D341Med (cell line): ENCODE measurements around the gene GIPR.
"Not testable (repeated sequence)": the region's sequence is repeated elsewhere in the genome, so short reads cannot be mapped to it uniquely, and the experiment has no call there.

Experiments used
- DNase-seq: peaks from one replicate; pipeline ENCODE4 v3.0.0; 2012; ENCODE audit warnings: low spot score

GIPR gene

DNA sequence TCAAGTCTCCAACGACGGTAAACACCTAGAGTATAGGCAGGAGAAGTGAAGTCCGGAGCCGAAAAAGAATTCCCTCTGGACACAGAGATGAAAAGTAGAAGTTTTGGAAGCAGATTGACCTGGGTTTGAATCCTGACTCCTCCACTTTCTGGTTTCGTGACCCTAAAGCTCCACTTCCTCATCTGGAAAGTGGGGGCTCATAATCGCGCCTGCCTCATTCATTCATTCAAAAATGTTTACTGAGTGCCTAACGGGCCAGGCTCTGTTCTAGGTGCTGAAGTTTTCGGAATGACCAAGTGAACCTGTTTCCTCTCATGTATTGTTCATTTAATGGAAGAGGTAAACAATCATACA lies 21.7 kb upstream of the GIPR start:
- no peak for DNase-seq

DNA sequence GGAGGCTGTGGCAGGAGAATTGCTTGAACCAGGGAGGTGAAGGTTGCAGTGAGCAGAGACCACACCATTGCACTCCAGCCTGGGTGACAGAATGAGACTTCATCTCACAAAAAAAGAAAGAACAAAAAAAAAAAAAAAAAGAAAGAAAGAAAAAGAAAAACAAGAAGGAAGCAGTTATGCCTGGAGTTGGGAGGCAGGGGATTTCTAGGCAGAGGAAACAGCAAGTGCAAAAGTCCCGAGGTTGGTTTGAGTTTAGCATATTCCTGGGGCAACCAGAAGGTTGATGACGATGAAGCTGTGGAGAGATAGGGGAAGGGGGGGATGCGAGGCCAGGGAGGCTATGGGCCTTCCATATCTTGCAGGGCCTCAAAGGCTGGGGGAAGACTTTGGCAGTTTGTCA lies 17.3 kb upstream of the GIPR start:
- no peak for DNase-seq

DNA sequence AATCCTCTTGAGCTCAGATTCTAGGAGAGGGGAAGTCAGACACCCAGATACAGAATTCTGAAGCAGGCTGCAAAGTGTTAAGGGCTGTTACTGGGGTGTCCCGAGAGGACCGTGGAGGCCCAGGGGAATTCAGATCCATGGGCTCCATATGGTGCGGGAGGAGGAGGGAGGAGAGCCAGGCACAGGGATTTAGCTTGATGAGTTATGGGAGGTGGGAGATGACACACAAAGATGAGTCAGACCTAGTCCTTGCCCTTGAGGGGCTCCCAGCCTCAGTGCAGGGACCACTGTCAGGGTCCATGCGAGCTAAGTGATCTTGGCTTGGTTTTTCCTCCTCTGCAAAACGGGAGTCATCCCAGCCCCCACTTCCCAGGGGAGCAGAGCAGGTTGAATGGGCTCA lies 14.4 kb upstream of the GIPR start:
- DNase-seq = peak; percentile 85

DNA sequence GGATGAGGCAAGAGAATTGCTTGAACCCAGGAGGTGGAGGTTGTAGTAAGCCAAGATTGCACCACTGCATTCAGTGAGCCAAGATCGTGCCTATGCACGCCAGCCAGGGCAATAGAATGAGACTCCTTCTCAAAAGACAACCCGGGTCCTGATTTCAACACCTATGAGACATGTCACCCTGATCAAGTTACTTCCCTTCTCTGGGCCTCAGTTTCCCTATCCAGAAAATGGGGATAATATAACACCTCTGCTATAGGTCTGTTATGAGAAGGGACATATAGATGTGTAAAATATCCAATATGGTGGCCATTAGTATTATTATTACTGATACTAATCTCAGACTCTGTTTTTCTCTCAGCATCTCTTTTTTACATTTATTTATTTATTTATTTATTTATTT lies 12.9 kb upstream of the GIPR start:
- DNase-seq = no peak

DNA sequence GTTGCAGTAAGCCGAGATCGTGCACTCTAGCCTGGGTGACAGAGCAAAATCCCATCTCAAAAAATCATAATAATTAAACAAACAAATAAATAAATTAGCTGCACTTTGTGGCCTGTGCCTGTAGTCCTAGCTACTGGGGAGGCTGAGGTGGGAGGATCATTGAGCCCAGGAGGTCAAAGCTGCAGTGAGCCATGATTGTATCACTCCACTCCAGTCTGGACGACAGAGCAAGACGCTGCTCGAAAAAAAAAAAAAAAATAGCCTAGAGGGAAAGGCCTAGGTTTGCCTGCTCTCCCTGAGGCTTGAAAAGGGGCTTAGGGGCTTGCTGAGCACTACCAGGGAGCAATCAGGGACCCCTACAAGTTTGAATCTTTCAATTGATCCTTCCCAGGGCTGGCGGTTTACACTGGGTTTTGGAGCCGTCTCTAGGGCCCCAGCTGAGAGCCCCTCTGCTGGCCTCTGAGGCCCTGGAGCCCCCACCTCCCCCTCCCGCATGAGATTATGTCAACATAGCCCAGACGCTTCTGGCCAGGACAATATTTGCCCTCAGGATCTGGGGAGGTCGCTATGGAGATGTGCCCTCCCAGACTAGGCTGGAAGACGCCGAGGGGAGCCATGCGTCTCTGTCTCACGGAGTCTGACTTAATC lies 10.4 kb upstream of the GIPR start:
- peak; percentile 75 for DNase-seq

DNA sequence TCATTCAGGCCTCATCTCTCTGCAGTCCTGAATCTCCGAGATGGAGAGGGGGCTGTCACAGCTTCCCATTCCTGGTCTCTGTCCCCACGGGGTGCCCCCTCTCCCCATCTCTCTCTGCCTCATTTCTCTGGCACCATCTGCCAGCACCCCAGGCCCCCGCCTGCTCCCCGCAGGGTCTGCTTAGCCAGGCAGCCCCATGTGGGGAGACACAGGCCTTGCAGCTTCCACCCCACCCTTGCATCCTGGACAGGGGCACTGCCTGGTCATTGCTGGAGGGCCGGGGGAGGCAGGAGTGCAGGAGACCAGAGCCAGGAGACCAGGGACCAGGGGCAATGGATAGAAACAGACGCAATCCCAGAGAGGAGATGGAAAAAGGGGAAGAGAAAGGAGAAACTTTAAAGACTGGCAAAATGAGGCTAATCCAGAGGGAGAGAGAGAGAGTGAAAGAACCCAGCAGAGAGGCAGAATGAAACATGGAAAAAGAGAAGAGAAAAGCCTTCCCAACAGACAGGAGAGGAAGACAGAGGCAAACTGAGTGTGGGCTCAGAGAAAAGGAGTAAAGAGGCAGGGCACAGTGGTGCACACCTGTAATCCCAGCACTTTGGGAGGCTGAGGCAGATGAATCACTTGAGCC lies 8.8 kb upstream of the GIPR start:
- DNase-seq = peak; percentile 27

DNA sequence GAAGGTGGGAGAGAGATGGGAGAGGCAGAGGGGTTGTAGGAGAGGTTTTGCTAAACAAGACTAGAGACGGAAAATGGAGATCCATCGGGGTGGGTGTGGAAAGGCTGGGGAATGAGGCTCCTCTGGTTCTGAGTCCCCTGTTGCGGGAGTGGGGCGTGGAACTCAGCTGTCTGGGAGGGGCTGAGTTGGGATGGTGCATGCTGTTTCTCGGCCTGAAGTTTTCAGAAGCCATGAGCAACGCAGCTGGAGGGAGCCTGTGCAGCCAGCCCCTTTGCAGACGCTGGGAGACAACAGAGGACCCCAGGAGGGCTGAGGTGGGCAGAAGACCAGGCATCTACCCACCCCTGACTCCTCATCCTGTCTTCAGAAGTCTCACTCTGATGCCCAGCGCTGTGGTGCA lies 7.4 kb upstream of the GIPR start:
- peak; percentile 27 for DNase-seq

DNA sequence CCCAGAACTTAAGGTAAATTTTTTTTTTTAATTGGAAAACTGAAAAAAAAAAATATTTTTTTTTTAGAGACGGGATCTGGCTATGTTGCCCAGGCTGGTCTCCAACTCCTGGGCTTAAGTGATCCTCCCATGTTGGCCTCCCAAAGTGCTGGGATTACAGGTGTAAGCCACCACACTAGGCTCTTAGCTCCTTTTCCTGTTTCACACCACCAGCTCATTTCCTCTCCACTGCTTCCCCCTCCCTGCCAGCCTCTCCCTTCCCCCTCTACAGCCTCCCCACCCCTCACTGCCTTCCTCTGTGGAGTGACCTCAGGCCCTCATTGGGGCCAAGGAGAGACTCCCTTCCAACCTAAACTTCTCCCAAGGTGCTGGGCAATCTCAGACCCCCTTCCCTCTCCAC lies 4.2 kb upstream of the GIPR start:
- no peak for DNase-seq

DNA sequence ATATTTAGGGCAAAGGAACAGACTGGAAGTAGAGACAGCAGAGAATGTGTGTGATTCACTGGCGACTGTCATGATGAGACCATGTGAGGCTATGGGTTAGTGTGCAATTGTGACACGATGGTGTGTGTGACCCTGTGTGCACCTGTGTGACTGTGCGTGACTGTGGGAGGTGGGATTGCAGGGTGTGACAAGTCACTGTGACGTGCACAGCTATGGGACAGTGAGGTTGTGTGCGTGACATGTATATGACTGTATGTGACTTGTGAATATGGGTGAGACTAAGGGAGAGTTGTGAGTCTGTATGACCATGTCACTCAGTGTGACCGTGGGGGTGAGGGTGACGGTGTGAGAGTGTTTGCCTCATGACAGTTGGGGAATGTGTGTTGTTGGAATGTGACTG lies 3.4 kb upstream of the GIPR start:
- no peak for DNase-seq

DNA sequence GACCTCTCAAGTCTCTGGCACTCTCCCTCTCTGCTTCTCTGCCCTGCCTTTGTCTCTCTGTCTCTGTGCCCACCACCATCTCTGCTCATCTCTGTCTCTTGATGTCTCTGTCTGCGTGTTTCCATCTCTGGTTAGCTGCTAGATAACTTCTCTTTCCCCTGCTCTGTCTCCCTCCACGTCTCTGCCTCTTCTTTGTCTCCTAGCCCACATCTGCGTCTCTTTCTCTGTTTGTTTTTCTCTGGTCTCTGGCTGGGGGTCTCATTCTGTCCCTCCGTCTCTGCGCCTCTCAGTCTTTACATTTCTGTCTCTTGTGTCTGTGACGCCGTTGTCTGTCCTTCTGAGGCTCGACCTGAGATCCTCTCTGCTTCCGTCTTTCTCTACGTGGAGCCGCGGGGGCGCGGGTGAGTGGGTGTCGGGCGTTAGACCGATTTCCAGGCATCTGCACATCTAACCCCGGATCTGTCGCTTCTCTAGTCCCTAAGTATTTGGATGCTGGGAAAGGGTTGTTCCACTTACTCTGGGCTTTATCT lies 386 bp downstream of the GIPR start:
- DNase-seq = no peak

DNA sequence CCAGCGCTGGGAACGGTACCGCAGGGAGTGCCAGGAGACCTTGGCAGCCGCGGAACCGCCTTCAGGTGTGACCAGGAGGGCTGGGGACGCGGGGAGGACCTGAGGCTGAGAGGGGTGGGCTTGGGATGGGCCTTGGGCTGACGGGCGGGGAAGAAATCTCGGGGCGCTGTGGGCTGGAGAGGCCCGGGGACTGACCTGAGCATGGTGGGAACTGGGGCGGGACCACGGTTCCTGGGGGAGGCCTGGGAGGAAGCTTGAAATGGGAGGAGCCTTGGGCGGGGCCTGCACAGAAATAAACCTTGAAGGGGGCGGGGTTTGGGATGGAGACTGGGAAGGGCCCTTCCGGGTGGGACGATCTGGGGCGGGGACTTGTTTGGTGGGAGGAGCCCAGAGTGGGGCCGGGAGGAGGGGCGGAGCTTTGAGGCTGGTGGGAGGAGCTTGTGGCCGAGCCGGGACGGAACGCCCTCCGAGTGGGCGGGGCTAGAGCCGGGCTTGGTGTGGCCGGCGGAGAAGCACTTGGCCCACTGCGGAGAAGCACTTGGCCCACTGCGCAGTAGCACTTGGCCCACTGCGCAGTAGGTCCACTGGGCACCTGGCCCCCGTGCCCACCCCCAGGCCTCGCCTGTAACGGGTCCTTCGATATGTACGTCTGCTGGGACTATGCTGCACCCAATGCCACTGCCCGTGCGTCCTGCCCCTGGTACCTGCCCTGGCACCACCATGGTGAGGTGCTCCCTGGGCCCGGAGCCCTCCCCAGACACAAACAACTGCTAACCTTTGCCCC lies 2.8 kb downstream of the GIPR start:
- peak; percentile 94 for DNase-seq

DNA sequence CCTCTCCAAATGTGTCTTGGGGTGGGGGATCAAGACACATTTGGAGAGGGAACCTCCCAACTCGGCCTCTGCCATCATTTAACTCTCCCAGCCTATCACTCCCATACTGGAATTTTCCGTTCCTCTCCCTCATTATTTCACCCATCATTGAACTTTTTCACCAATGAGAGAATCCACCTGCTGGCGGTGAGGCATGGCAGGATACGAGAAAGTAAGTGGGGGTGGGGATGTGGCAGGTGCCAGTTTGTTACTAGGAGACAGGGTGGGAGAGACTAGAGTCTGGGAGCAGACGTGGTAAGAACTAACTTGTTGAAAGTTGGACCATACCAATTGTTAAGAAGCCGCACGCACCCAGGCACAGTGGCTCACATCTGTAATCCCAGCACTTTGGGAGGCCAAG lies 6.9 kb downstream of the GIPR start:
- DNase-seq = no peak

DNA sequence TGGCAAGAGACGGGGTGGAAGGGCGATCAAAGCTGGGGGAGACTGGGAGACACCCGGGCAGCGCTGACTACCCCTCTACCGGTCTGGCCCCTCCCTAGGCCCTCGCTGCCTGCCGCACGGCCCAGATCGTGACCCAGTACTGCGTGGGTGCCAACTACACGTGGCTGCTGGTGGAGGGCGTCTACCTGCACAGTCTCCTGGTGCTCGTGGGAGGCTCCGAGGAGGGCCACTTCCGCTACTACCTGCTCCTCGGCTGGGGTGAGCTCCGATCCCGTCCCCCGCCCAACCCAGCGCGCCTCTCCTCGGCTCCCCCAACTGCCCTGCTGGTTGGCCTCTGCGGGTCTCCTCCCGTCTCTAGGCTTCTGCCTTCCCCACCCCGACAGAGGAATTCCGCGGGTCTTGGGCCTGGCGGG lies 8.8 kb downstream of the GIPR start:
- DNase-seq = no peak

DNA sequence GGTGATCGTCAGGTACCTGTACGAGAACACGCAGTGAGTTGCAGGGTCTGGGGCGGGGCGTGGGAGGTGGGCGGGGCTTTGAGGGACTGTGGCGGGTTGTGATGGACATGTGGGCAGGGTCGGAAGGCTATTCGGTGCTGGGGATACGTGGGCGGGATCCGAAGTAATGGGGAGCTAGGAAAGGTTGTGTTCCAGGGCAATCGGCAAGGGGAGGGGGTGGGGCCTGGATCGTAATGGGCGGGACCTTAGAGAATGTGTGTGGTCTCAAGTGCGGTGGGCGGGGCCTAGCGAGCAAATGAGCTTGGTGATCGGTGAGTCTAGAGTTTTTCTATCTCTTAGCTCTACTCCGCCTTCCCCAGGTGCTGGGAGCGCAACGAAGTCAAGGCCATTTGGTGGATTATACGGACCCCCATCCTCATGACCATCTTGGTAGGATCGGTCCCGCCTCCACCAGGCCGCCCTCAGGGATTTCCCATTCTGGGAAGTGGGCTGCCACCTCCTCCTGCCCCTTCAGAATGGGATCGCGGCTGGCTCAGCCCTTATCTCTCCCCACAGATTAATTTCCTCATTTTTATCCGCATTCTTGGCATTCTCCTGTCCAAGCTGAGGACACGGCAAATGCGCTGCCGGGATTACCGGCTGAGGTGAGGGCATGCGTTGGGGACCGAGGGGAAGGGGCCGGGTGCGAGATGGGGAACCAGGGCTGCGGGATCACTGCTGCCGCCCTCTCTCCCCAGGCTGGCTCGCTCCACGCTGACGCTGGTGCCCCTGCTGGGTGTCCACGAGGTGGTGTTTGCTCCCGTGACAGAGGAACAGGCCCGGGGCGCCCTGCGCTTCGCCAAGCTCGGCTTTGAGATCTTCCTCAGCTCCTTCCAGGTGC lies 9.6 kb downstream of the GIPR start:
- no peak for DNase-seq

DNA sequence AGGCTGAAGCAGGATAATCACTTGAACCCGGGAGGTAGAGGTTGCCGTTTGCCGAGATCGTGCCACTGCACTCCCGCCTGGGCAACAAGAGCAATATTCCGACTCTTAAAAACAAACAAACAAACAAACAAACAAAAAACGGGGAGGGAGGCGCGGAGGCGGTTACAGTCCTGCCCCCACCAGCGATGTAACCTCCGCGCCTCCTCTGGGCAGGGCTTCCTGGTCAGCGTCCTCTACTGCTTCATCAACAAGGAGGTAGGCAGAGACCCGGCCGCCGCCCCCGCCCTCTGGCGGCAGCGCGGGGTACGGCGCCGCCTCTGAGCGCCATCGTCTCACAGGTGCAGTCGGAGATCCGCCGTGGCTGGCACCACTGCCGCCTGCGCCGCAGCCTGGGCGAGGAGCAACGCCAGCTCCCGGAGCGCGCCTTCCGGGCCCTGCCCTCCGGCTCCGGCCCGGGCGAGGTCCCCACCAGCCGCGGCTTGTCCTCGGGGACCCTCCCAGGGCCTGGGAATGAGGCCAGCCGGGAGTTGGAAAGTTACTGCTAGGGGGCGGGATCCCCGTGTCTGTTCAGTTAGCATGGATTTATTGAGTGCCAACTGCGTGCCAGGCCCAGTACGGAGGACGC lies 13.5 kb downstream of the GIPR start:
- DNase-seq = peak; percentile 91

DNA sequence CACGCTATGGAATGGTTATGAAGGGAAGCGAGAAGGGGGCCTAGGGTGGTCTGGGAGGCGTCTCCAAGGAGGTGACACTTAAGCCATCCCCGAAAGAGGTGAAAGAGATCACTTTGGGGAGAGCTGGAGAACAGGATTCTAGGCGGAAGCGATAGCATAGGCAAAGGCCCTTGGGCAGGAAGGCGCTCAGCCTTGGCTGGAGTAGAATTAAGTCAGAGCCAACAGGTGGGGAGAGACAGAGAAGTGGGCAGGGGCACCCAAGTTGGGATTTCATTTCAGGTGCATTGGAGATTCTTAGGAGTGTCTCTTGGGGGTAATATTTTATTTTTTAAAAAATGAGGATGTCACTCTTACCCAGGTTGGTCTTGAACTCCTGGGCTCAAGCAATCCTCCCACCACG lies 14.1 kb downstream of the GIPR start:
- DNase-seq = no peak

DNA sequence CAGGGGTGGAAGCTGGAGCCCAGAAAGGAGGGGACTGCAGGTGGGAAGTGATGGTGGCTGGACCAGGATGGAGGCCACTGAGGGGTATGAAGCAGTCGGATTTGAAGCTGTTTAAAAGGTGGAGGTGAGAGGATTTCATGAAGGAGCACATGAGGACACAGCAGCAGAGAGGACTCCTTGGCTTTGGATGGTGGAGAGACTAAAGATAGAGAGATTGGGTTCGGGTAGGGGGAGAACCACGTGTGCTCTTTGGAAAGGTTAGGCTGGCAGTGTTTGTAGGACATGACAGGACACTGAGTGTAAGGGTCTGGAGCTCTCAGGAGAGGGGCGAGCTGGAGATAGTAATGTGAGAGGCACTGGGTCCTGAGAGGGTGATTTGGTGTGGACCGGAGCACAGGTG lies 14.9 kb downstream of the GIPR start:
- no peak for DNase-seq

DNA sequence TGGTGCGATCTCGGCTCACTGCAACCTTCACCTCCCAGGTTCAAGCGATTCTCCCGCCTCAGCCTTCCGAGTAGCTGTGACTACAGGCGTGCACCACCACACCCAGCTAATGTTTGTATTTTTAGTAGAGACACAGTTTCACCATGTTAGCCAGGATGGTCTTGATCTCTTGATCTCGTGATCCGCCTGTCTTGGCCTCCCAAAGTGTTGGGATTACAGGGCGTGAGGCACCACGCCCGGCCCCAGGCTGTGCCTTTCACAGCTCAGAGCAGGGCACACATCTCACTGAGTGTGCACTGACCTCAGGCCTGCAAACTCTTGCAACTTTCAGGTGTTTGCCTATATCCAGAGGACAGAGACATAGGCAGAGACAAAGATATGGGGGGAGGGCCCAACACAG lies 17.0 kb downstream of the GIPR start:
- not testable (repeated sequence) for DNase-seq

DNA sequence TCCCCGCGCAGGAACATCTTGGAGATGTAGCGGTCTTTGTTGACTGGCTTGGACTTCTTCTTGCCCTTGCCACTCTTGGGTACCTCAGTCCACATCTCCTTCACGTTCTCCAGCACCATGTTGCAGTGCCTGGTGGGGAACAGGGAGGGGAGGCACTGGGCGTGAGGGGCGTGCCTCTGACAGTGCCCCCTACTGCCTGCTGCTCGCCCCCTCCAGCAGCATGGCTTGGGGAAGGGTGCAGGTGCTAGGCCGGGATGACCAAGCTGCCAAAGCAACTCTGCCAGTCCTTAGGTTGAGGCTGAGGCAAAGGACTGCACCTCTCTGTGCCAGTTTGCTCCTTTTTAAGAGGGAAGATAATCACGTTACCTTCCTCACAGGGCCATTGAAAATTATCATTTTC lies 19.6 kb downstream of the GIPR start:
- no peak for DNase-seq

DNA sequence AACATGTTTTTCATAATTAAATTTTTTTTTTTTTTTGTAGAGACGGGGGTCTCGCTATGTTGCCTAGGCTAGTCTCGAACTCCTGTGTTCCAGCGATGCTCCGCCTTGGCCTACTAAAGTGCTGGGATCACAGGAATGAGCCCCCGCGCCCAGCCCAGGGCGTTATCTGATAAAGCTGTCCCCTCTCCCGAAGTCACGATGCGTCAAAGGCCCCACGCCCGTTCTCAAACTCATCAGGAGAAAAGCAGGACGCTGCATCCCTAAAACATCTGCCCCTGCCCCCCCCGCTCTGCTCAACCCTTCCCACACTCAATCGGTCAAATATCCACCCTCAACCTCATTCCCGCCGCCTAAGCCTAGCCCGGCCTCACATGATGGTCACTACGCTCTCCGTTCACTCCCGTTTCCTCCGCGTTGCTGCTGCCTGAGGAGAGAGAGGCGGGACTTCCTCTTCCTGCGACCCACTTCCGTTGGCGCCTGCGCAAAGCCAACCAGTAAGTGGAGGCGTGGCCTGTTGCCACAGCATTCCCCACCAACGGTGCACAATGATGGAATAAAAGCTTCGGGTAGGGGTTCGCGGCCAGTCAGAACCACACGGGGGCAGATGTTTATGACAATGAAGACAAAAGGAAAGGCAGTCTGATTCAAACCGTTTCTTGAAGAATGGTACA lies 23.6 kb downstream of the GIPR start, which contains the start of gene SNRPD2:
Gene SNRPD2, minus strand, starts transcription at position 438 of the 671 bp plus-strand sequence. Its CDS starts 65 bp downstream, at position 373.
- DNase-seq = peak; percentile 90
